ENCODE data around the gene GNG12. TPM values are rescaled to one million over a fixed set of nuclear protein-coding genes. Genes with fewer than 3 reads are reported as not detected.

GNG12 gene
- total RNA-seq, 1 experiment from 2014 or later, result 23.7 TPM

GRCh38 chr1:67716800-67717199, 116.5 kb downstream of the GNG12 start:
- Mint-ChIP-seq H3K36me3 (no peaks in the 10 kb centered on the region), H3K27ac (no peak overlapping the region), H3K4me3 (no peak overlapping the region), H3K9me3 (no peaks in the 10 kb centered on the region), H3K27me3 (ENCODE audit: low read depth) (no peaks in the 10 kb centered on the region), H3K4me1 (peaks cover 20% of the 10 kb centered on the region)
- no peak for ATAC-seq
- DNase-seq (ENCODE audit: low spot score), result no peak
- ChIA-PET CTCF (interaction anchor here (1.8 kb wide), 1 partner anchor 50 kb away, joined by 5 read pairs; no protein-coding TSS in a partner anchor), POLR2A (no interaction called here)
- no peak for TF ChIP-seq ZBTB21 (CRISPR knock-in tag; IDR thresholded peaks at IDR 0.05; ENCODE audit: borderline replicate concordance)
- no peak for TF ChIP-seq PRRX2 (CRISPR knock-in tag; IDR thresholded peaks at IDR 0.05)
- TF ChIP-seq TP53 (CRISPR knock-in tag; IDR thresholded peaks at IDR 0.05), result no peak
- no peak for TF ChIP-seq GTF2I (CRISPR knock-in tag; conservative IDR thresholded peaks at IDR 0.05)
- no peak for TF ChIP-seq NR3C1 (CRISPR knock-in tag; conservative IDR thresholded peaks at IDR 0.05; ENCODE audit: low read depth)
- no peak for TF ChIP-seq ZNF671 (CRISPR knock-in tag; IDR thresholded peaks at IDR 0.05)

GRCh38 chr1:67715819-67716218, 117.4 kb downstream of the GNG12 start:
- POLR2A ChIA-PET, result interaction anchor here (0.6 kb wide), 1 partner anchor 10 kb away, joined by 3 read pairs; no protein-coding TSS in a partner anchor
- DNase-seq (ENCODE audit: low spot score) (no peak), ATAC-seq (no peak)
- Mint-ChIP-seq H3K4me3 (no peak overlapping the region), H3K9me3 (no peaks in the 10 kb centered on the region), H3K36me3 (no peaks in the 10 kb centered on the region), H3K4me1 (peaks cover 14% of the 10 kb centered on the region), H3K27me3 (ENCODE audit: low read depth) (no peaks in the 10 kb centered on the region), H3K27ac (no peak overlapping the region)
- CTCF ChIA-PET, result interaction anchor here (0.9 to 2.4 kb wide), 2 partner anchors 31 to 45 kb away, joined by 3 to 9 read pairs; partner anchors contain the start of gene GADD45A
- TF ChIP-seq CTCF (IDR thresholded peaks at IDR 0.05) (no peak), ATF6 (CRISPR knock-in tag; IDR thresholded peaks at IDR 0.05) (no peak), JUN (CRISPR knock-in tag; IDR thresholded peaks at IDR 0.05) (no peak), AFF4 (CRISPR knock-in tag; IDR thresholded peaks at IDR 0.05; ENCODE audit: borderline replicate concordance) (no peak)

- Mint-ChIP-seq H3K4me3 (no peak overlapping the region), H3K9me3 (no peaks in the 10 kb centered on the region), H3K36me3 (no peaks in the 10 kb centered on the region), H3K27ac (no peak overlapping the region), H3K27me3 (ENCODE audit: low read depth) (no peaks in the 10 kb centered on the region), H3K4me1 (peaks cover 10% of the 10 kb centered on the region)
- DNase-seq (ENCODE audit: low spot score), result no peak
- ATAC-seq, result no peak
- ChIA-PET CTCF (no interaction called here), POLR2A (no interaction called here)
- TF ChIP-seq ETV6 (CRISPR knock-in tag; IDR thresholded peaks at IDR 0.05) (no peak), ZNF121 (CRISPR knock-in tag; IDR thresholded peaks at IDR 0.05) (no peak), RELA (CRISPR knock-in tag; IDR thresholded peaks at IDR 0.05; ENCODE audit: borderline replicate concordance) (no peak), ZBTB43 (CRISPR knock-in tag; IDR thresholded peaks at IDR 0.05) (no peak), SMAD3 (CRISPR knock-in tag; IDR thresholded peaks at IDR 0.05; ENCODE audit: borderline replicate concordance) (no peak), FOXP4 (CRISPR knock-in tag; IDR thresholded peaks at IDR 0.05) (no peak), SMAD4 (CRISPR knock-in tag; IDR thresholded peaks at IDR 0.05) (no peak), E2F5 (CRISPR knock-in tag; IDR thresholded peaks at IDR 0.05) (no peak), ZNF317 (CRISPR knock-in tag; IDR thresholded peaks at IDR 0.05; ENCODE audit: borderline replicate concordance, low read depth) (no peak), SP1 (CRISPR knock-in tag; conservative IDR thresholded peaks at IDR 0.05) (no peak), GTF2I (CRISPR knock-in tag; conservative IDR thresholded peaks at IDR 0.05) (no peak)
Observed at GRCh38 chr1:67713057-67713846, 120.0 kb downstream of the GNG12 start.
